SH-SY5Y (cell line): ENCODE results near the gene HRAS.

Experiments
- GATA2 ChIP-seq: IDR thresholded peaks from 2 replicates; pipeline ENCODE4 v1.6.1; 2011; ENCODE audit warnings: mild to moderate bottlenecking, low read depth, low read length
- GATA3 ChIP-seq: IDR thresholded peaks from 2 replicates; pipeline ENCODE4 v1.6.1; 2011; ENCODE audit warnings: low read depth, mild to moderate bottlenecking, low read length, moderate library complexity

DNA sequence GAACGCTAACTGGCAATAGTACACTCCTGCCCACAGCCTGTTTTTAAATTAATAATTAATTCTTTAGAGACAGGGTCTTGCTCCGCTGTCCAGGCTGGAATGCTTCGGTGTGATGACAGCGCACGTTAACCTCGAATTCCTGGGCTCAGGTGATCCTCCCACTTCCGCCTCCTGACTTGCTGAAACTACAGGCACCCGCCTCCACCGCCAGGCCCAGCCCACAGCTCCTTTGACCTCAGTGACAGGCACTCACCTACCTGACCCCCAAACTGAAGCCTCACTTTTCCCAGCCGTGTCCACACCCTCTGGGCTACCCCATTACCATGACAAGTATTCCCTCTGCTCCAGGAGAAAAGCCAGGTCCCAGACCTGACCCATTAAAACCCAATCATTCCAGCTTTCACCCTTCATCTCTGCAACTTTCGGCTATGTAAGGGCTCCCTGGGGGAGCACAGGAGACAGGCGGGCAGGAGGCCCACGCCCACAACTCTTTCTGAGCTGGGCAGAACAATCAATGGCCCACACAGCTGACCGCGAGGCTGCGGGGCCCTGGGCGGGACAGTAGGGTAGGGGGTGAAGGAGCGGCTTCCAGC lies 24.4 kb upstream of the HRAS start:
- TF ChIP-seq GATA2 = no peak
- TF ChIP-seq GATA3 = no peak
